K562 (cell line): Measurements from ENCODE around the gene PIM3. TPM values are rescaled to one million over a fixed set of nuclear protein-coding genes. Genes with fewer than 3 reads are reported as not detected.

Experiments used
- ATAC-seq: fragments of 200-7000 bp; cut with Tn5 transposase; 3 replicates; pipeline ENCODE4 v1.9.1; 2020; ENCODE audit warnings: moderate library complexity
- BruUV-seq: library from RNA; stranded (reverse); fragments of 400-500 nt; replicated peaks from 2 replicates; lab custom pipeline; 2021; lab: Mats Ljungman, UMichigan
- CTCF ChIA-PET: fragments of 300-600 bp; formaldehyde crosslinking; extraction: SDS; loops from one replicate; lab custom pipeline; 2021; ENCODE audit warnings: low intra/inter-chr PET ratio; lab: Yijun Ruan, JAX
- POLR2A ChIA-PET: fragments of 300-600, 350-650 bp; sonication (Branson Sonifier 250); formaldehyde crosslinking; extraction: SDS; loops from one replicate; lab custom pipeline; 2021; ENCODE audit warnings: antibody characterized with exemption, inconsistent platforms; lab: Yijun Ruan, JAX
- DNase-seq, 4 experiments: peaks; one replicate each; pipeline versions ENCODE4 v3.0.0 to v3.0.0-alpha.2; 2011 to 2018; ENCODE audit warnings: low spot score in 3 of 4, mixed read lengths in 3 of 4; ENCODE audit errors: extremely low read depth in 1 of 4
- FAIRE-seq: peaks from 2 replicates; lab custom pipeline; 2011; peaks lifted over from hg19 to GRCh38; lab: Jason Lieb, UNC
- H2AFZ ChIP-seq: 2 replicates; pipeline ENCODE4 v1.6.0; 2011; ENCODE audit warnings: low read depth, low read length, control low read depth, inconsistent platforms
- H3K27ac ChIP-seq: fragments of 200-600 bp; 3 replicates; pipeline ENCODE4 v1.8.0; 2011; ENCODE audit warnings: low read depth, mild to moderate bottlenecking, control low read depth, inconsistent platforms, low read length, moderate library complexity, mixed read lengths; ENCODE audit errors: extremely low read depth
- H3K27me3 ChIP-seq, 2 experiments: fragments of 300-600 bp in 1 of 2; 2 replicates in 1 of 2; 3 replicates in 1 of 2; pipeline versions ENCODE4 v1.6.0 to v1.8.0; 2011; ENCODE audit warnings: inconsistent platforms in 2 of 2, low read length in 2 of 2, mild to moderate bottlenecking in 1 of 2, mixed read lengths in 1 of 2, moderate library complexity in 1 of 2; ENCODE audit not compliant: control insufficient read depth in 2 of 2, insufficient read depth in 2 of 2
- H3K36me3 ChIP-seq: fragments of 300-600 bp; 3 replicates; pipeline ENCODE4 v1.8.0; 2011; ENCODE audit warnings: mild to moderate bottlenecking, low read length, inconsistent platforms; ENCODE audit not compliant: control insufficient read depth, insufficient read depth
- H3K4me1 ChIP-seq, 2 experiments: fragments of 200-600 bp in 1 of 2; replicated peaks in 1 of 2; 2 replicates in 1 of 2; 3 replicates in 1 of 2; pipeline versions ENCODE4 v1.5.1 to v1.8.0; 2011; ENCODE audit warnings: inconsistent platforms in 2 of 2, low read length in 2 of 2, mild to moderate bottlenecking in 1 of 2, mixed read lengths in 1 of 2, moderate library complexity in 1 of 2; ENCODE audit not compliant: control insufficient read depth in 2 of 2, insufficient read depth in 2 of 2
- H3K4me2 ChIP-seq: 2 replicates; pipeline ENCODE4 v1.6.1; 2011; ENCODE audit warnings: low read length, control low read depth, inconsistent platforms, mixed read lengths; ENCODE audit not compliant: insufficient read depth
- H3K4me3 ChIP-seq: fragments of 200-600 bp; sonication (generic), shearing (Covaris generic); 2 replicates; pipeline ENCODE4 v1.5.1; 2016; ENCODE audit warnings: control low read depth, inconsistent platforms
- H3K79me2 ChIP-seq: fragments of 200-600 bp; 3 replicates; pipeline ENCODE4 v1.8.0; 2011; ENCODE audit warnings: low read length, inconsistent platforms; ENCODE audit not compliant: control insufficient read depth, insufficient read depth
- H3K9ac ChIP-seq, 2 experiments: 2 replicates each; pipeline versions ENCODE4 v1.6.0 to v1.6.1; 2011; ENCODE audit warnings: low read depth in 2 of 2, low read length in 2 of 2, control low read depth in 1 of 2, inconsistent platforms in 1 of 2, mild to moderate bottlenecking in 1 of 2, mixed read lengths in 1 of 2; ENCODE audit not compliant: insufficient read depth in 1 of 2
- H3K9me1 ChIP-seq: one replicate; pipeline ENCODE4 v1.6.0; 2011; ENCODE audit warnings: inconsistent platforms, mild to moderate bottlenecking, low read length, moderate library complexity; ENCODE audit not compliant: control insufficient read depth, insufficient read depth
- H3K9me3 ChIP-seq: replicated peaks from 2 replicates; pipeline ENCODE4 v1.5.1; 2011; ENCODE audit warnings: low read depth, low read length, inconsistent platforms; ENCODE audit not compliant: control insufficient read depth, insufficient read depth
- H4K20me1 ChIP-seq: replicated peaks from 2 replicates; pipeline ENCODE4 v1.6.1; 2011; ENCODE audit warnings: low read length, inconsistent platforms, mixed read lengths; ENCODE audit not compliant: control insufficient read depth, insufficient read depth
- ATF3 ChIP-seq, 2 experiments: fragments of 450-650 bp in 1 of 2; sonication (generic) in 1 of 2; formaldehyde crosslinking in 1 of 2; IDR thresholded peaks in 1 of 2; conservative IDR thresholded peaks in 1 of 2; 2 replicates each; pipeline versions ENCODE4 v1.6.1 to v1.8.1; 2016 to 2023; ENCODE audit warnings: mild to moderate bottlenecking in 2 of 2, moderate library complexity in 2 of 2, inconsistent platforms in 1 of 2, missing genetic modification reagents in 1 of 2
- GATAD2A ChIP-seq: fragments of 450-650 bp; IDR thresholded peaks from 2 replicates; pipeline ENCODE4 v1.6.1; 2017
- JUND ChIP-seq, 2 experiments: IDR thresholded peaks; 2 replicates in 1 of 2; 3 replicates in 1 of 2; pipeline ENCODE4 v1.6.1; 2011; ENCODE audit warnings: borderline replicate concordance in 2 of 2, low read depth in 2 of 2, low read length in 2 of 2, improper control_type of control experiment in 1 of 2, missing biosample characterization in 1 of 2, missing genetic modification characterization in 1 of 2, missing genetic modification reagents in 1 of 2
- NFYB ChIP-seq: IDR thresholded peaks from 2 replicates; pipeline ENCODE4 v1.6.1; 2011; ENCODE audit warnings: mild to moderate bottlenecking, moderate library complexity; ENCODE audit not compliant: insufficient read length; ENCODE audit errors: extremely low read depth
- POLR2G ChIP-seq: fragments of 200-400 bp; formaldehyde crosslinking; IDR thresholded peaks from 2 replicates; pipeline ENCODE4 v1.6.1; 2017; ENCODE audit warnings: low read depth, mild to moderate bottlenecking, antibody characterized with exemption, low read length, moderate library complexity
- THRA ChIP-seq: fragments of 450-650 bp; IDR thresholded peaks from 2 replicates; pipeline ENCODE4 v1.6.1; 2017; ENCODE audit warnings: mild to moderate bottlenecking, moderate library complexity
- U2AF1 ChIP-seq: fragments of 200-400 bp; formaldehyde crosslinking; optimal IDR thresholded peaks from 2 replicates; pipeline ENCODE3; 2017; ENCODE audit warnings: mild to moderate bottlenecking, low read depth, low read length, moderate library complexity
- USF1 ChIP-seq: sonication (generic); formaldehyde crosslinking; IDR thresholded peaks from 2 replicates; pipeline ENCODE4 v1.9.0; 2022; ENCODE audit warnings: mild to moderate bottlenecking, missing genetic modification reagents
- VEZF1 ChIP-seq: fragments of 200-800 bp; sonication (Bioruptor generic); IDR thresholded peaks from 2 replicates; pipeline ENCODE4 v1.6.1; 2017; ENCODE audit warnings: missing genetic modification characterization, missing compliant biosample characterization
- ZBTB43 ChIP-seq: sonication (generic); formaldehyde crosslinking; IDR thresholded peaks from 2 replicates; pipeline ENCODE4 v1.8.0; 2023; ENCODE audit warnings: mild to moderate bottlenecking, missing genetic modification reagents
- ZNF134 ChIP-seq: fragments of 250-450 bp; sonication (Bioruptor Pico); conservative IDR thresholded peaks from 2 replicates; pipeline ENCODE4 v1.4.0; 2020
- ZNF347 ChIP-seq: fragments of 450-650 bp; formaldehyde crosslinking; IDR thresholded peaks from 2 replicates; pipeline ENCODE4 v1.4.0; 2020; ENCODE audit warnings: low read depth, mild to moderate bottlenecking, moderate library complexity
- WGBS: fragments of 100-300 bp; shearing (Covaris generic); methylation state at CpG from one replicate; pipeline ENCODE4 v1.1.6; 2016; ENCODE audit warnings: low coverage, mixed read lengths; ENCODE audit not compliant: insufficient coverage; ENCODE audit errors: missing lambda C conversion rate; 5-methylcytosine and 5-hydroxymethylcytosine counted together
- in situ Hi-C: fragments of 300-500 bp; cut with MboI; formaldehyde crosslinking; loops from 4 replicates; pipeline ENCODE4 v1.15.0; 2018; ENCODE audit warnings: inconsistent platforms, mixed read lengths
- intact Hi-C: fragments of 100-400 bp; cut with micrococcal nuclease; formaldehyde crosslinking; loops from 2 replicates; pipeline ENCODE4 v1.14.2; 2022
- polyA plus RNA-seq, 8 experiments: library from polyadenylated mRNA; depleted of rRNA in 4 of 8; stranded (reverse) in 5 of 8; unstranded in 3 of 8; fragments of >200 nt; fragmentation: Nextera tagmentation in 2 of 8; fragmentation: Illumina TruSeq in 1 of 8; extraction: Ambion mirVana in 2 of 8; extraction: Trizol in 1 of 8; gene quantifications; 2 replicates each; pipeline versions ENCODE4 v1.2.1 to v1.2.3, GENCODE V29; 2011 to 2014; ENCODE audit warnings: inconsistent platforms in 1 of 8, missing spikeins in 1 of 8
- total RNA-seq, 7 experiments: library from RNA; depleted of rRNA in 6 of 7; stranded (reverse); fragments of >200 nt in 6 of 7; fragmentation: Illumina TruSeq in 2 of 7; extraction: Trizol in 2 of 7; gene quantifications; 2 replicates each; pipeline versions ENCODE4 v1.2.1 to v1.2.3, GENCODE V29; 2011 to 2021; ENCODE audit warnings: low replicate concordance in 1 of 7

PIM3 gene
- total and polyA plus RNA-seq, 9 of the 15 experiments (the other 6 are each of a cell fraction or from before 2014, with no cell fraction given), result 0.24 to 40.5 (median 5.3) TPM

- peak overlapping the region; percentile 56 to 90 for H3K9ac ChIP-seq
- no peak for TF ChIP-seq NFYB
- no peak for TF ChIP-seq ZBTB43 (CRISPR knock-in tag)
- TF ChIP-seq ATF3 (IDR thresholded peaks at IDR 0.05), result peak; percentile 65
- no peak for TF ChIP-seq ATF3 (CRISPR knock-in tag; conservative IDR thresholded peaks at IDR 0.05)
- peak; percentile 46 for TF ChIP-seq POLR2G
- peak; percentile 74; the same call in 1 of the 2 replicates for TF ChIP-seq JUND (IDR thresholded peaks at IDR 0.05; ENCODE audit: borderline replicate concordance, low read depth, low read length)
- TF ChIP-seq JUND (tag; IDR thresholded peaks at IDR 0.05; ENCODE audit: borderline replicate concordance, low read depth, low read length), result peak; percentile 65; the same call in 1 of the 3 replicates
- TF ChIP-seq GATAD2A, result 0 out of 2 replicates have a peak, but pooled peaks have one; percentile 53
- 0 out of 2 replicates have a peak, but pooled peaks have one; percentile 27 for TF ChIP-seq VEZF1 (CRISPR knock-in tag)
- 0 out of 2 replicates have a peak, but pooled peaks have one; percentile 23 for TF ChIP-seq USF1
- TF ChIP-seq U2AF1, result no peak
- TF ChIP-seq THRA, result peak; percentile 93
- TF ChIP-seq ZNF347 (CRISPR knock-in tag), result no peak
- TF ChIP-seq ZNF134, result no peak
Observed at GRCh38 chr22:49934160-49934890, 26.2 kb upstream of the PIM3 start.

More at GRCh38 chr22:49934160-49934890, 26.2 kb upstream of the PIM3 start:
- Histone ChIP-seq H3K9me1 (no peaks in the 10 kb centered on the region), H4K20me1 (no peaks in the 10 kb centered on the region), H3K4me3 (peak overlapping the region; percentile 16; the same call in 1 of the 2 replicates), H3K4me2 (peak overlapping the region; percentile 46), H3K9me3 (no peaks in the 10 kb centered on the region), H3K27me3 (no peaks in the 10 kb centered on the region), H3K79me2 (no peaks in the 10 kb centered on the region), H3K4me1 (peaks cover 20 to 73% of the 10 kb centered on the region in 2 experiments), H3K36me3 (no peaks in the 10 kb centered on the region), H2AFZ (peak overlapping the region; percentile 58; the same call in 1 of the 2 replicates), H3K27ac (peak overlapping the region; percentile 63; the same call in 2 of the 3 replicates)
- CTCF ChIA-PET, result no interaction called here
- in situ Hi-C loops, result loop anchor here (5.0 kb wide), 2 partner anchors 58 to 98 kb away; no protein-coding TSS in a partner anchor
- POLR2A ChIA-PET, result no interaction called here
- no TSS peak for BruUV-seq
- DNase-seq, result peak; percentile 45 to 64 (median 48)
- intact Hi-C loops, result loop anchor here (5.0 kb wide), 1 partner anchor 38 kb away; no protein-coding TSS in a partner anchor
- no peak for FAIRE-seq
- WGBS, result 34% methylated on average over 9 of the region's 24 CpGs
- peak; percentile 9; the same call in 1 of the 3 replicates for ATAC-seq
